Right lobe of liver (tissue), 6 donors: Measurements from ENCODE around the gene THADA. TPM values are rescaled to one million over a fixed set of nuclear protein-coding genes. Genes with fewer than 3 reads are reported as not detected.
"Not testable (repeated sequence)": the region's sequence is repeated elsewhere in the genome, so short reads cannot be mapped to it uniquely, and the experiment has no call there.

Experiments
- ATAC-seq, 4 donors: fragments of 200-7000 bp; cut with Tn5 transposase; one replicate each; pipeline ENCODE4 v1.9.1; 2020; ENCODE audit warnings: mild to moderate bottlenecking in 4 of 4, moderate library complexity in 4 of 4
- DNase-seq, 3 donors: peaks; one replicate each; pipeline ENCODE4 v3.0.0-alpha.2; 2020
- H3K27ac ChIP-seq, 3 donors: fragments of 200-600 bp; one replicate each; pipeline ENCODE4 v1.8.0; 2022
- H3K27me3 ChIP-seq, 2 donors: fragments of 200-600 bp; one replicate each; pipeline ENCODE4 v1.8.0; 2022
- H3K36me3 ChIP-seq, 4 donors: fragments of 200-600 bp; sonication (generic) in 1 of 4; one replicate each; pipeline versions ENCODE4 v1.5.1 to v1.8.0; 2017 to 2022; ENCODE audit warnings: control low read depth in 1 of 4
- H3K4me1 ChIP-seq, 4 donors: fragments of 200-600 bp; sonication (generic) in 1 of 4; one replicate each; pipeline versions ENCODE4 v1.5.1 to v1.8.0; 2017 to 2022; ENCODE audit warnings: control low read depth in 1 of 4
- H3K4me3 ChIP-seq, 3 donors: fragments of 200-600 bp; one replicate each; pipeline ENCODE4 v1.8.0; 2022
- H3K9me3 ChIP-seq, 4 donors: fragments of 200-600 bp; sonication (generic) in 1 of 4; one replicate each; pipeline versions ENCODE4 v1.5.1 to v1.8.0; 2017 to 2022; ENCODE audit warnings: control low read depth in 1 of 4
- CTCF ChIP-seq, 4 donors: fragments of 200-600 bp in 3 of 4; fragments of 450-650 bp in 1 of 4; IDR thresholded peaks; one replicate each; pipeline versions ENCODE4 v1.5.1 to v1.8.0; 2016 to 2022; ENCODE audit warnings: antibody characterized with exemption in 4 of 4, mild to moderate bottlenecking in 2 of 4
- POLR2A ChIP-seq: fragments of 450-650 bp; IDR thresholded peaks from one replicate; pipeline ENCODE4 v1.6.1; 2017; ENCODE audit warnings: antibody characterized with exemption, mild to moderate bottlenecking
- WGBS: methylation state at CpG from one replicate; pipeline ENCODE4 v1.1.6; 2018; ENCODE audit warnings: low coverage, low lambda C conversion rate; ENCODE audit not compliant: insufficient coverage; ENCODE audit errors: missing lambda C conversion rate; 5-methylcytosine and 5-hydroxymethylcytosine counted together
- intact Hi-C, 2 donors: fragments of 100-400 bp; cut with DNase I; formaldehyde crosslinking; loops; one replicate each; pipeline versions ENCODE4 v1.11.2 to v1.14.1; 2022
- total RNA-seq, 6 experiments: library from RNA; depleted of rRNA in 2 of 6; stranded (reverse); fragments of >200 nt in 2 of 6; fragmentation: NEBNext Ultra II Directional in 3 of 6; extraction: Animal tissue kit (Norgen Biotek cat#: 25700) in 3 of 6; gene quantifications; one replicate each; pipeline versions ENCODE4 v1.1.0 to v1.2.4, GENCODE V29; 2016 to 2023
- donor health status: DM: no; HTN: yes; CAD: no.
- donor health status: DM: no; HTN: no; CAD: no.
- donor health status: DM: no; HTN: no; CAD: no.
- donor health status: DM: no; HTN: yes; CAD: no.
- donor health status: DM: no; HTN: yes; CAD: no.

The THADA gene
- total RNA-seq, 6 experiments from 2014 or later = 12.2 to 21.6 (median 14.0) TPM

GRCh38 chr2:43190311-43191052 lies 405.4 kb downstream of the THADA start:
- no peaks in the 10 kb centered on the region for H3K27me3 ChIP-seq
- DNase-seq (peak in 1 of 3 donors; percentile 43), ATAC-seq (peak in 2 of 4 donors; percentile 9 to 30)
- peaks cover 0 to 36% (median 12%) of the 10 kb centered on the region in 4 donors for H3K4me1 ChIP-seq
- no peaks in the 10 kb centered on the region for H3K9me3 ChIP-seq
- 89% methylated on average over 4 of the region's 10 CpGs for WGBS
- peak overlapping the region in 1 of 3 donors; percentile 33 for H3K27ac ChIP-seq
- intact Hi-C loops = no loop called here
- no peak for TF ChIP-seq POLR2A
- no peak for TF ChIP-seq CTCF (IDR thresholded peaks at IDR 0.05)
- no peak overlapping the region for H3K4me3 ChIP-seq
- H3K36me3 ChIP-seq = no peaks in the 10 kb centered on the region

- H3K27me3 ChIP-seq, DNase-seq, H3K36me3 ChIP-seq, ATAC-seq, H3K9me3 ChIP-seq, H3K4me3 ChIP-seq, intact Hi-C loops: not testable (repeated sequence)
- Histone ChIP-seq H3K27ac (peak overlapping the region in 1 of 3 donors; percentile 33), H3K4me1 (peaks cover 0 to 31% (median 10%) of the 10 kb centered on the region in 4 donors)
- 80% methylated on average over 1 of the region's 7 CpGs for WGBS
Measured at GRCh38 chr2:43189861-43190260, 406.0 kb downstream of the THADA start.

- Histone ChIP-seq H3K9me3 (no peaks in the 10 kb centered on the region), H3K27me3 (no peaks in the 10 kb centered on the region), H3K4me3 (no peak overlapping the region), H3K36me3 (no peaks in the 10 kb centered on the region), H3K27ac (no peak overlapping the region), H3K4me1 (peaks cover 0 to 21% (median 5%) of the 10 kb centered on the region in 4 donors)
- ATAC-seq = no peak
- 85% methylated on average over 6 of the region's 16 CpGs for WGBS
- DNase-seq = no peak
- intact Hi-C loops = no loop called here
- no peak for TF ChIP-seq POLR2A
Measured at GRCh38 chr2:43188561-43189386, 407.1 kb downstream of the THADA start.

- H3K27ac ChIP-seq = no peak overlapping the region
- no peaks in the 10 kb centered on the region for H3K36me3 ChIP-seq
- H3K4me3 ChIP-seq = no peak overlapping the region
- H3K9me3 ChIP-seq = no peaks in the 10 kb centered on the region
- intact Hi-C loops = no loop called here
- H3K27me3 ChIP-seq = no peaks in the 10 kb centered on the region
- WGBS = no CpG with 5 or more reads among the region's 12 CpGs
- DNase-seq (no peak), ATAC-seq (peak in 1 of 4 donors; percentile 24)
- TF ChIP-seq POLR2A = no peak
- TF ChIP-seq CTCF (IDR thresholded peaks at IDR 0.05) = no peak
- H3K4me1 ChIP-seq = peaks cover 0 to 9% (median 0%) of the 10 kb centered on the region in 4 donors
Measured at GRCh38 chr2:43186679-43187374, 409.0 kb downstream of the THADA start.

GRCh38 chr2:43186321-43186678 lies 409.5 kb downstream of the THADA start:
- no peaks in the 10 kb centered on the region for H3K27me3 ChIP-seq
- DNase-seq = no peak
- 95% methylated on average over 5 of the region's 6 CpGs for WGBS
- TF ChIP-seq CTCF (IDR thresholded peaks at IDR 0.05) (no peak), POLR2A (no peak)
- peaks cover 0 to 9% (median 0%) of the 10 kb centered on the region in 4 donors for H3K4me1 ChIP-seq
- no peak overlapping the region for H3K27ac ChIP-seq
- ATAC-seq = no peak
- no peak overlapping the region for H3K4me3 ChIP-seq
- H3K9me3 ChIP-seq = no peaks in the 10 kb centered on the region
- no peaks in the 10 kb centered on the region for H3K36me3 ChIP-seq
- intact Hi-C loops = no loop called here
